Adipose tissue (tissue), 3 donors: ENCODE measurements around the gene PLA2G4D. TPM values are rescaled to one million over a fixed set of nuclear protein-coding genes. Genes with fewer than 3 reads are reported as not detected.

ENCODE experiments used
- polyA plus RNA-seq, 3 donors: library from polyadenylated mRNA; stranded (reverse); fragments of 200-250 nt; gene quantifications; one replicate each; pipeline ENCODE4 v1.2.3, GENCODE V29; 2013
- donor health status: healthy with polysubstance abuse.
- donor health status: Bipolar disorder and iron deficiency.
- donor health status: healthy.

Gene PLA2G4D
- polyA plus RNA-seq, 3 donors, result 0.34 TPM; not detected in 2

Other genes starting within 250 kb of the PLA2G4D start
- 1 to 10 TPM in 2 of 3 donors, under 1 TPM in 1; 0.58 to 3.0 (median 1.9) TPM for gene SPTBN5, start 200.5 kb downstream of the PLA2G4D start, polyA plus RNA-seq
- gene EHD4, start 122.0 kb downstream of the PLA2G4D start, polyA plus RNA-seq, result 10 to 100 TPM in 2 of 3 donors, 1 to 10 TPM in 1; 5.5 to 23.6 (median 12.5) TPM
- not detected for gene PLA2G4E, start 73.5 kb downstream of the PLA2G4D start, polyA plus RNA-seq
- gene PLA2G4F, start 62.1 kb upstream of the PLA2G4D start, polyA plus RNA-seq, result under 1 TPM in 2 of 3 donors, not detected in 1; 0.09 to 0.68 TPM
- 10 to 100 TPM; 20.6 to 37.3 (median 29.9) TPM for gene VPS39, start 113.7 kb upstream of the PLA2G4D start, polyA plus RNA-seq
- gene GANC, start 178.6 kb upstream of the PLA2G4D start, polyA plus RNA-seq, result 10 to 100 TPM in 1 of 3 donors, 1 to 10 TPM in 2; 5.1 to 10.3 (median 8.8) TPM
- 10 to 100 TPM; 15.7 to 28.0 (median 23.6) TPM for gene TMEM87A, start 178.9 kb upstream of the PLA2G4D start, polyA plus RNA-seq